Keratinocyte (primary cell): Measurements from ENCODE around the gene C6orf62. TPM values are rescaled to one million over a fixed set of nuclear protein-coding genes. Genes with fewer than 3 reads are reported as not detected.
"Not testable (repeated sequence)": the region's sequence is repeated elsewhere in the genome, so short reads cannot be mapped to it uniquely, and the experiment has no call there.

Source experiments
- DNase-seq: peaks from one replicate; pipeline ENCODE4 v3.0.0-alpha.2; 2011; ENCODE audit warnings: low read depth, missing footprints, low spot score
- FAIRE-seq: peaks from 2 replicates; lab custom pipeline; 2011; peaks lifted over from hg19 to GRCh38; lab: Jason Lieb, UNC
- H2AFZ ChIP-seq: 2 replicates; pipeline ENCODE4 v1.6.0; 2012; ENCODE audit warnings: low read length, control low read depth, inconsistent platforms; ENCODE audit not compliant: control insufficient read depth
- H3K27ac ChIP-seq: 2 replicates; pipeline ENCODE4 v1.5.1; 2011; ENCODE audit warnings: low read length; ENCODE audit not compliant: control insufficient read depth, insufficient read depth
- H3K27me3 ChIP-seq: 3 replicates; pipeline ENCODE4 v1.6.0; 2011; ENCODE audit warnings: low read length; ENCODE audit not compliant: control insufficient read depth, insufficient read depth; ENCODE audit errors: extremely low read depth
- H3K36me3 ChIP-seq, 2 experiments: 2 replicates in 1 of 2; 3 replicates in 1 of 2; pipeline ENCODE4 v1.5.1; 2011; ENCODE audit warnings: low read length in 2 of 2, mild to moderate bottlenecking in 1 of 2; ENCODE audit not compliant: control insufficient read depth in 2 of 2, insufficient read depth in 2 of 2; ENCODE audit errors: extremely low read depth in 1 of 2
- H3K4me1 ChIP-seq: 3 replicates; pipeline ENCODE4 v1.5.1; 2011; ENCODE audit warnings: low read length; ENCODE audit not compliant: control insufficient read depth, insufficient read depth; ENCODE audit errors: extremely low read depth
- H3K4me2 ChIP-seq: 3 replicates; pipeline ENCODE4 v1.6.0; 2011; ENCODE audit warnings: low read depth, low read length; ENCODE audit not compliant: control insufficient read depth, insufficient read depth; ENCODE audit errors: extremely low read depth
- H3K4me3 ChIP-seq, 3 experiments: fragments of 200-600 bp in 1 of 3; sonication (generic) in 1 of 3; 2 replicates in 2 of 3; 3 replicates in 1 of 3; pipeline ENCODE4 v1.5.1; 2011 to 2016; ENCODE audit warnings: low read length in 3 of 3, mild to moderate bottlenecking in 3 of 3, control low read depth in 2 of 3, inconsistent platforms in 1 of 3, low read depth in 1 of 3, mixed read lengths in 1 of 3, mixed run types in 1 of 3, moderate library complexity in 1 of 3; ENCODE audit not compliant: control insufficient read depth in 2 of 3, insufficient read depth in 2 of 3; ENCODE audit errors: extremely low read depth in 1 of 3
- H3K79me2 ChIP-seq: 2 replicates; pipeline ENCODE4 v1.6.0; 2012; ENCODE audit warnings: low read length; ENCODE audit not compliant: control insufficient read depth, insufficient read depth
- H3K9ac ChIP-seq: 3 replicates; pipeline ENCODE4 v1.6.0; 2011; ENCODE audit warnings: low read length; ENCODE audit not compliant: control insufficient read depth, insufficient read depth; ENCODE audit errors: extremely low read depth
- H3K9me1 ChIP-seq: 3 replicates; pipeline ENCODE4 v1.6.0; 2011; ENCODE audit warnings: low read length; ENCODE audit not compliant: control insufficient read depth, insufficient read depth; ENCODE audit errors: extremely low read depth
- H3K9me3 ChIP-seq: 2 replicates; pipeline ENCODE4 v1.5.1; 2012; ENCODE audit warnings: low read depth, low read length; ENCODE audit not compliant: control insufficient read depth
- H4K20me1 ChIP-seq: 3 replicates; pipeline ENCODE4 v1.6.0; 2011; ENCODE audit warnings: low read length; ENCODE audit not compliant: control insufficient read depth, insufficient read depth; ENCODE audit errors: extremely low read depth
- CTCF ChIP-seq, 3 experiments: IDR thresholded peaks in 1 of 3; conservative IDR thresholded peaks in 1 of 3; optimal IDR thresholded peaks in 1 of 3; 2 replicates in 2 of 3; 3 replicates in 1 of 3; pipeline versions ENCODE3 to v1.5.1; 2011; ENCODE audit warnings: low read length in 3 of 3, mild to moderate bottlenecking in 3 of 3, moderate library complexity in 2 of 3, control low read depth in 1 of 3, inconsistent platforms in 1 of 3; ENCODE audit not compliant: insufficient read depth in 2 of 3; ENCODE audit errors: extremely low read depth in 1 of 3
- EZH2 ChIP-seq: IDR thresholded peaks from one replicate; pipeline ENCODE4 v1.6.1; 2012; ENCODE audit warnings: inconsistent platforms, mild to moderate bottlenecking, low read length, moderate library complexity
- dilution Hi-C: fragments of 300-500 bp; cut with MboI; formaldehyde crosslinking; loops from one replicate; pipeline ENCODE4 v1.7.0; 2020; ENCODE audit warnings: low sequenced_read_pairs; ENCODE audit not compliant: extremely low pct_ligation_motif_present
- polyA plus RNA-seq, 5 experiments: library from polyadenylated mRNA; depleted of rRNA in 3 of 5; stranded (reverse) in 3 of 5; stranded (forward) in 1 of 5; unstranded in 1 of 5; fragments of >200 nt; gene quantifications; 1 replicate in 1 of 5; 2 replicates in 3 of 5; 3 replicates in 1 of 5; pipeline versions ENCODE4 v1.2.1 to v1.2.3, GENCODE V29; 2011 to 2012; ENCODE audit warnings: missing spikeins in 2 of 5, low read depth in 1 of 5, low replicate concordance in 1 of 5

The C6orf62 gene
- polyA plus RNA-seq, 1 donor (not counting 4 experiments of a cell fraction or from before 2014, with no cell fraction given), result 77.3 TPM

GRCh38 chr6:24730653-24731052 is 11.7 kb upstream of the C6orf62 start:
- H2AFZ ChIP-seq, FAIRE-seq, H3K27ac ChIP-seq, H3K27me3 ChIP-seq, H3K36me3 ChIP-seq, DNase-seq, dilution Hi-C loops, H3K4me3 ChIP-seq, H3K4me2 ChIP-seq, H4K20me1 ChIP-seq, H3K4me1 ChIP-seq, H3K9me3 ChIP-seq, H3K9ac ChIP-seq, H3K9me1 ChIP-seq, H3K79me2 ChIP-seq: not testable (repeated sequence)

GRCh38 chr6:24723270-24723669 is 4.3 kb upstream of the C6orf62 start:
- dilution Hi-C loops, result no loop called here
- H3K9me3 ChIP-seq, result no peaks in the 10 kb centered on the region
- H3K9ac ChIP-seq, result no peak overlapping the region
- peaks cover 0 to 2% of the 10 kb centered on the region in 2 experiments for H3K36me3 ChIP-seq
- FAIRE-seq, result no peak
- H3K4me3 ChIP-seq, result no peak overlapping the region
- H3K9me1 ChIP-seq, result no peaks in the 10 kb centered on the region
- H3K27ac ChIP-seq, result no peak overlapping the region
- H2AFZ ChIP-seq, result no peak overlapping the region
- no peak for TF ChIP-seq EZH2
- TF ChIP-seq CTCF (optimal IDR thresholded peaks at IDR 0.05 in 1 of 3, IDR thresholded peaks at IDR 0.05 in 1 of 3, conservative IDR thresholded peaks at IDR 0.05 in 1 of 3; ENCODE audit: extremely low read depth in 1 of 3, insufficient read depth in 2 of 3, low read length in 3 of 3), result no peak
- no peaks in the 10 kb centered on the region for H4K20me1 ChIP-seq
- no peaks in the 10 kb centered on the region for H3K27me3 ChIP-seq
- H3K79me2 ChIP-seq, result peaks cover 23% of the 10 kb centered on the region
- peaks cover 3% of the 10 kb centered on the region for H3K4me1 ChIP-seq
- DNase-seq, result no peak
- H3K4me2 ChIP-seq, result no peak overlapping the region
